COLO668 (cell line): Measurements from ENCODE around the gene UFL1.
"Not testable (repeated sequence)": the region's sequence is repeated elsewhere in the genome, so short reads cannot be mapped to it uniquely, and the experiment has no call there.

Source experiments
- DNase-seq: peaks from one replicate; lab custom pipeline; 2025; ENCODE audit not compliant: unreplicated experiment; lab: John Stamatoyannopoulos, UW

The UFL1 gene

GRCh38 chr6:96521644-96522464, at the start of gene UFL1:
Gene UFL1, plus strand, starts transcription at chr6:96521806. Its CDS starts 68 bp downstream, at chr6:96521874.
- DNase-seq, result peak; percentile 92

- peak; percentile 7 for DNase-seq
Observed at GRCh38 chr6:96472291-96472690, 49.3 kb upstream of the UFL1 start.

- DNase-seq, result no peak
Observed at GRCh38 chr6:96478695-96479094, 42.9 kb upstream of the UFL1 start.

- no peak for DNase-seq
Observed at GRCh38 chr6:96491926-96492325, 29.7 kb upstream of the UFL1 start.

GRCh38 chr6:96499781-96500180, 21.8 kb upstream of the UFL1 start:
- peak; percentile 16 for DNase-seq

- no peak for DNase-seq
Observed at GRCh38 chr6:96502915-96503314, 18.7 kb upstream of the UFL1 start.

DNA sequence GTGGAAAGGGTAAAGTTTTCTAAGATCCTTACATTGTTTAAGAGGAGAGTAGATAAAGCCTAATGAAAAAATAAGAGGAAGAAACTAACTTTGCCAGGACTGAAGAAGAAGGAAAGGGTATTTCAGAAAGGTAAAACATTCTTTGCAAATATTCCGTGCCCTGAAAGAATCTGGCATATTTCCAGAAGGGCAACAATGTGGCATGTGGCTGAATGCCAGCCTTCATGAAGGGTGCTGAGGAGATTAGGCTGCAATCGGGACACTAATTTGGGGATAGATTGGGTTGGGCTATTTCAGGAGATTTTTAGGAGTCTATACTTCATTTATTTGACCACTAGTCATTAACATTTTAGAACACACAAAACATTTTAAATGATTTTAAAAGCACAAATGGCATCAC, 16.2 kb upstream of the UFL1 start:
- no peak for DNase-seq

- no peak for DNase-seq
Observed at GRCh38 chr6:96509281-96509680, 12.3 kb upstream of the UFL1 start.

DNA sequence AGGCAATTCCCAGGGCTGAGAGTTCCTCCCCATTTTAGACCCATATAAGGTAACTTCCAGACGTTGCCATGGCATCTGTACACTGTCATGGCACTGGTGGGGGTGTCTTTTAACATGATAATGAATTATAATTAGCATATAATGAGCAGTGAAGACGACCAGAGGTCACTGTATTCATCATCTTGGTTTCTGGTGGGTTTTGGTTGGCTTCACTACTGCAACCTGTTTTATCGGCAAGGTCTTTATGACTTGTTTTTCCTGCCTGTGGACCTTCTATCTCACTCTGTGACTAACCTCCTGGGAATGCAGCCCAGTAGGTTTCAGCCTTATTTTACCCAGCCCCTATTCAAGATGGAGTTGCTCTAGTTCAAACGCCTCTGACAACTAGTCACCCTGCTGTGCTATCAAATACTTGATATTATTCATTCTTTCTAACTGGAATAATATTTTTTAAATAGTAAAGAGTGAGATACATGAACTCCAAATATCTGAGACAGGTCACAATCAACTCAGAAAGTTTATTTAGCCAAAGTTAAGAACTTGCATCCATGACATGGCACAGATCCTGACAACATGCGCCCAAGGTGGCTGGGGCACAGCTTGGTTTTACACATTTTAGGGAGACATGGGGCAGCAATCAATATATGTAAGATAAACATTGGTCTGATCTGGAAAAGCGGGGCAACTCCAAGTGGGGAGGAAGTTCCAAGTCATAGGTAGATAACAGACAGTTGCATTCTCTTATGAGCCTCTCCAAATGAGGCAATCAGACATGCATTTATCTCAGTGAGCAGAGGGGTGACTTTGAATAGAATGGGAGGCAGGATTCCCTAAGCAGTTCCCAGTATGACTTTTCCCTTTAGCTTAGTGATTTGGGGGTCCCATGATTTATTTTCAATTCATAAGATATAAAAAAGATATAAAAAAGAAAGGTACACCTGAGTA, 1.2 kb upstream of the UFL1 start:
- DNase-seq, result no peak

DNA sequence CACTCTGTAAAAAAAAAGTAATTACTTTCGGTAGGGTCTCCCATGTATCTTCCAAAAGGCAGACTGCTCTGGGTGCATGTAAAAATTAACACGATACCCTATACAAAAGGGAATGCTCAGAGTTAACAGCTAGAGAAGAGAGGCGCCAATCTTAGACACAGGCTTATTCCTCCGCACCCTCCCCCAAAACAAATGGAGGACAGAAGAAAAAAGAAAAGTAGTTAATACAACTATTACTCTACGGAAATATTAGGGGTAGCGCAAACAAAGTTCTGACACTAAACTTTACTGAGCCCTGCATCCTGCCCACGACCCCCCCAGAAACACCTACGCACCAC, 331 bp upstream of the UFL1 start:
- no peak for DNase-seq

GRCh38 chr6:96522465-96523009, 931 bp downstream of the UFL1 start:
- no peak for DNase-seq

DNA sequence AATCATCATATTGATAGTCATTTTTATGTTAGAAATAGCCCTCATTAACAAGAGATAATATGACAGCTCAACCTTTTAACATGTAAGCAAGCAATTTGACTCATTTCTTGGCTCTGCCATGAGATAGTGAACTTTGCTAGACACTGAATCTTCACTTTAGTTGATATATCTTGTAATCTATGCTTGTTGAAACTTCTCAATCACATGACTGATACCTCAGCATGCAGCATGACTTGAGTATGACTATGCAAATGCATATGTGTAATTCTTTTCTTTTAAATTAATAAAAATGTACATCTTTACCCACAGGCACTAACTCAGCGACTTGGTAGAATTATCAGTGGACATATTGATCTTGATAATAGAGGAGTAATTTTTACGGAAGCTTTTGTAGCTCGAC, 6.6 kb downstream of the UFL1 start:
- no peak for DNase-seq

DNA sequence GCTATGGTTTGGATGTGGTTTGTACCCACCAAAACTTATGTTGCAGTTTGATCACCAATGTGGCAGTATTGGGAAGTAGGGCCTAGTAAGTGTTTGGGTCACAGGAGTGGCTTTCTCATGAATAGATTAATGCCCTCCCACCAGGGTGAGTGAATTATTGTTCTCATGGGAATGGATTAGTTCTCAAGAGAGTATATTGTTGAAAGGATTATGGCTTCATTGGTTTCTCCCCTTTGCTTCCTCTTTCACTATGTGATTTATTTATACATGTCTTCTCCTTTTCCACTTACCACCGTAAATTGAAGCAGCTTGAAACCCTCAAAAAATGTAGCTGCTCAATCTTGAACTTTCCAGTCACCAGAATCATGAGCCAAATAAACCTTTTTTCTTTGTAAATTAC, 10.8 kb downstream of the UFL1 start:
- no peak for DNase-seq

- DNase-seq, result no peak
Observed at GRCh38 chr6:96537726-96538125, 16.1 kb downstream of the UFL1 start.

- no peak for DNase-seq
Observed at GRCh38 chr6:96542702-96543101, 21.1 kb downstream of the UFL1 start.

- DNase-seq, result no peak
Observed at GRCh38 chr6:96545882-96546281, 24.3 kb downstream of the UFL1 start.

GRCh38 chr6:96547654-96548053, 26.0 kb downstream of the UFL1 start:
- DNase-seq, result no peak

- DNase-seq, result no peak
Observed at GRCh38 chr6:96554558-96554957, 33.0 kb downstream of the UFL1 start.

DNA sequence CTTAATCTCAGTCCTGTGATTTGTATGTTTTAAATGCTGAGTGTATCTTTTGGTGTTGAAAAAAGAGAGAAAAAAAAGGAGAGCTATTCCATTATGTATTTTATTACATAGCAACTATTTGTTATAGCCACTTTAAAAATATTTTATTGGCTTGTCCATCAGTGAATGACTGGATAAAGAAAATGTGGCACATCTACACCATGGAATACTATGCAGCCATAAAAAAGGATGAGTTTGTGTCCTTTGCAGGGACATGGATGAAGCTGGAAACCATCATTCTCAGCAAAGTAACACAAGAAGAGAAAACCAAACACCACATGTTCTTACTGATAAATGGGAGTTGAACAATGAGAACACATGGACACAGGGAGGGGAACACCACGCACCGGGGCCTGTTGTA, 38.1 kb downstream of the UFL1 start:
- not testable (repeated sequence) for DNase-seq

DNA sequence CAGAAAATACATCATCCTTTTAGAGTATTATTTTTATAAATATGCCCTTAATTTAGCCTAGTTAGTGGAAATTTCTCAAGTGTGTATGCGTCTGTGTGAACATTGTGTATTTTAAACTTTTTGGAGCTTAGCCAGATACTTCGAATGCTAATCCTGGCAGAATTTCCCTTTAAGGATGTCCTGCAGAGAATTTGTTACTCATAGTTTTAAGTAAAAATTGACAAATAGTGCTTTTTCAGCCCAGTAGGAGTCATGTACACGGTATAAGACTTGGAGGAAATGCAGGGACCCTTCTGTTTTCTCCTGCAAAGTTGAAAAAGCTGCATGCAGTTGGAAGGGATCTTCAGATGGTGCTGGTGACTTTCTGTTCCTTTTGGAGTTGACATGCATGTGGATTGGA, 41.3 kb downstream of the UFL1 start, which contains the start of gene FHL5:
Gene FHL5, plus strand, starts transcription at position 243 of the 400 bp plus-strand sequence. CDS start 40,486 bp downstream, outside the sequence.
- DNase-seq, result no peak

- DNase-seq, result no peak
Observed at GRCh38 chr6:96563853-96564252, 42.2 kb downstream of the UFL1 start.

- DNase-seq, result no peak
Observed at GRCh38 chr6:96570053-96570452, 48.4 kb downstream of the UFL1 start.
